HEK293 (cell line): ENCODE results near the gene LTO1.

ENCODE experiments used
- MEIS1 ChIP-seq: sonication (generic); formaldehyde crosslinking; IDR thresholded peaks from 2 replicates; pipeline ENCODE4 v1.8.1; 2022; ENCODE audit warnings: missing genetic modification reagents, mild to moderate bottlenecking, borderline replicate concordance
- PRDM1 ChIP-seq: fragments of 450-650 bp; formaldehyde crosslinking; IDR thresholded peaks from 2 replicates; pipeline ENCODE4; 2016; ENCODE audit warnings: missing biosample characterization, missing genetic modification characterization
- SALL2 ChIP-seq: fragments of 450-650 bp; formaldehyde crosslinking; IDR thresholded peaks from 2 replicates; pipeline ENCODE4 v1.5.0; 2017; ENCODE audit warnings: missing biosample characterization, mild to moderate bottlenecking, missing genetic modification characterization, borderline replicate concordance
- YY1 ChIP-seq: fragments of 450-650 bp; formaldehyde crosslinking; IDR thresholded peaks from 2 replicates; pipeline ENCODE4 v1.5.1; 2018; ENCODE audit warnings: missing biosample characterization, missing genetic modification characterization
- ZNF311 ChIP-seq: fragments of 450-650 bp; formaldehyde crosslinking; IDR thresholded peaks from 2 replicates; pipeline ENCODE4 v1.5.1; 2017; ENCODE audit warnings: missing biosample characterization, missing genetic modification characterization, borderline replicate concordance
- ZNF664 ChIP-seq: fragments of 450-650 bp; formaldehyde crosslinking; IDR thresholded peaks from 2 replicates; pipeline ENCODE4 v1.5.1; 2016; ENCODE audit warnings: missing biosample characterization, missing genetic modification characterization
- ZSCAN30 ChIP-seq: fragments of 450-650 bp; IDR thresholded peaks from 2 replicates; pipeline ENCODE4 v1.5.1; 2018; ENCODE audit warnings: missing biosample characterization, mild to moderate bottlenecking, missing genetic modification characterization, moderate library complexity
- TF ChIP-seq, protein P1 (sequence below): fragments of 450-650 bp; formaldehyde crosslinking; IDR thresholded peaks from 2 replicates; pipeline ENCODE4 v1.5.1; 2016; ENCODE audit warnings: missing biosample characterization, missing genetic modification characterization
- TF ChIP-seq, protein P2 (sequence below): fragments of 450-650 bp; formaldehyde crosslinking; IDR thresholded peaks from 2 replicates; pipeline ENCODE4 v1.5.1; 2016; ENCODE audit warnings: missing biosample characterization, missing genetic modification characterization

DNA sequence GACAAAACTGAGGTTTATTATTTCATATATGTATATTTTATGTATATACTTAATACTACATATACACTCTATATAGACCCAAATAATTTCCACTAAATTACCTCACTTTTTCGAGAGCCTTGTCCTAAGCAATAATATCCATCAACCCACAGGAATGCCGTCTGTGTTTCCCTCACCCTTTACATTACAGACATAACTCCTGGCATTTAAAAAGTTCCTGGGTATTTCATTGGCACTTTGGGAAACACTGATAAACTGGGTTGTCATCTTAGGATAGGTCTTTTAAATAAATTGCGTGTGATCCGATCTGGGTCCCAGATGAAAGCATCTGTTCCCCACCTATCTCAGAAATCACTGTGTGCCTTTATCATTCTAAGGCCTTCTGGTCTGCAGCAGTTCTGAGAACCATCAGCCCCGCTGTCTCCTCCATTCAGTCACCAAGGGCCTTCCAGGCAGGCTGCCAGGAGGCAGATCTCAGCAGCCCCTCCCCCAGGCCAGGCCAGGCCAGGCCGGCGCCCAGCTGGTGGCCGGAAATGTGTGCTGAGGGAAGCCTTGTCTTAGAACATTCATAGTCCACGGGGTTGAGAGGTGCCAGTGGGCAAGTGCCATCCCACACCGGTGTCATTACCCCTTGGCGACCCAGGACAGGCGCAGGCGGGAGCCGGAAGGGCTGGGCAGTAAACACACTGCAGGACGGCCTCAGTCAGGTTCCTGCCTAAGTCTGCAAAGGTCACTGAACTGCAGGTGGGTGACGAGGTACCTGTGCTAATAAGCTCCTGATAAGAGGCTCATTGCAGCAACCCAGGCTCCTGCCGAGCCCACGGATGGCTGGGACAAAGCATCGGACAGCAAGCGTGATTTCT lies 25.4 kb upstream of the LTO1 start:
- TF ChIP-seq, protein P1, sequence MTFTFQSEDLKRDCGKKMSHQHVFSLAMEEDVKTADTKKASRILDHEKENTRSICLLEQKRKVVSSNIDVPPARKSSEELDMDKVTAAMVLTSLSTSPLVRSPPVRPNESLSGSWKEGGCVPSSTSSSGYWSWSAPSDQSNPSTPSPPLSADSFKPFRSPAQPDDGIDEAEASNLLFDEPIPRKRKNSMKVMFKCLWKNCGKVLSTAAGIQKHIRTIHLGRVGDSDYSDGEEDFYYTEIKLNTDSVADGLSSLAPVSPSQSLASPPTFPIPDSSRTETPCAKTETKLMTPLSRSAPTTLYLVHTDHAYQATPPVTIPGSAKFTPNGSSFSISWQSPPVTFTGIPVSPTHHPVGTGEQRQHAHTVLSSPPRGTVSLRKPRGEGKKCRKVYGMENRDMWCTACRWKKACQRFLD (tag by site-specific recombination), result no peak
- TF ChIP-seq, protein P2, sequence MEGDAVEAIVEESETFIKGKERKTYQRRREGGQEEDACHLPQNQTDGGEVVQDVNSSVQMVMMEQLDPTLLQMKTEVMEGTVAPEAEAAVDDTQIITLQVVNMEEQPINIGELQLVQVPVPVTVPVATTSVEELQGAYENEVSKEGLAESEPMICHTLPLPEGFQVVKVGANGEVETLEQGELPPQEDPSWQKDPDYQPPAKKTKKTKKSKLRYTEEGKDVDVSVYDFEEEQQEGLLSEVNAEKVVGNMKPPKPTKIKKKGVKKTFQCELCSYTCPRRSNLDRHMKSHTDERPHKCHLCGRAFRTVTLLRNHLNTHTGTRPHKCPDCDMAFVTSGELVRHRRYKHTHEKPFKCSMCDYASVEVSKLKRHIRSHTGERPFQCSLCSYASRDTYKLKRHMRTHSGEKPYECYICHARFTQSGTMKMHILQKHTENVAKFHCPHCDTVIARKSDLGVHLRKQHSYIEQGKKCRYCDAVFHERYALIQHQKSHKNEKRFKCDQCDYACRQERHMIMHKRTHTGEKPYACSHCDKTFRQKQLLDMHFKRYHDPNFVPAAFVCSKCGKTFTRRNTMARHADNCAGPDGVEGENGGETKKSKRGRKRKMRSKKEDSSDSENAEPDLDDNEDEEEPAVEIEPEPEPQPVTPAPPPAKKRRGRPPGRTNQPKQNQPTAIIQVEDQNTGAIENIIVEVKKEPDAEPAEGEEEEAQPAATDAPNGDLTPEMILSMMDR, result no peak
- TF ChIP-seq YY1, result no peak
- no peak for TF ChIP-seq ZSCAN30 (tag by site-specific recombination)
- no peak for TF ChIP-seq PRDM1
- TF ChIP-seq MEIS1 (CRISPR knock-in tag), result no peak
- TF ChIP-seq ZNF664, result no peak
- no peak for TF ChIP-seq SALL2 (tag by site-specific recombination)
- TF ChIP-seq ZNF311 (tag by site-specific recombination), result no peak
